ENCODE data around the gene FAM83E.
A peak's percentile ranks its signal among the peaks of the same experiment; 100 is the strongest.
"Not testable (repeated sequence)": the region's sequence is repeated elsewhere in the genome, so short reads cannot be mapped to it uniquely, and the experiment has no call there.

FAM83E gene

GRCh38 chr19:48614436-48615230 lies at the start of gene FAM83E:
FAM83E (minus strand) TSS chr19:48615076; CDS start chr19:48613372, 1,704 bp downstream.
- DNase-seq, result no peak

- DNase-seq, result no peak
Measured at GRCh38 chr19:48664476-48664875, 49.6 kb upstream of the FAM83E start.

GRCh38 chr19:48663667-48664066 lies 48.8 kb upstream of the FAM83E start:
- no peak for DNase-seq

GRCh38 chr19:48661711-48662090 lies 46.8 kb upstream of the FAM83E start:
- no peak for DNase-seq

- DNase-seq, result peak; percentile 78 to 79
Measured at GRCh38 chr19:48660852-48661710, 46.2 kb upstream of the FAM83E start.

GRCh38 chr19:48659768-48660167 lies 44.9 kb upstream of the FAM83E start:
- no peak for DNase-seq

- DNase-seq, result no peak
Measured at GRCh38 chr19:48658483-48658882, 43.6 kb upstream of the FAM83E start.

- not testable (repeated sequence) for DNase-seq
Measured at GRCh38 chr19:48657828-48658227, 43.0 kb upstream of the FAM83E start.

GRCh38 chr19:48656840-48657474 lies 42.1 kb upstream of the FAM83E start:
- DNase-seq, result no peak

GRCh38 chr19:48654299-48655059 lies 39.6 kb upstream of the FAM83E start:
- no peak for DNase-seq

GRCh38 chr19:48651683-48652048 lies 36.8 kb upstream of the FAM83E start:
- DNase-seq, result no peak

GRCh38 chr19:48650974-48651682 lies 36.3 kb upstream of the FAM83E start:
- DNase-seq, result no peak

GRCh38 chr19:48648134-48648533 lies 33.3 kb upstream of the FAM83E start:
- DNase-seq, result no peak

- DNase-seq, result no peak
Measured at GRCh38 chr19:48646722-48647216, 31.9 kb upstream of the FAM83E start.

- DNase-seq, result peak; percentile 86 to 87
Measured at GRCh38 chr19:48646001-48646721, 31.3 kb upstream of the FAM83E start, which contains the start of gene CA11. CA11 (minus strand) TSS chr19:48646187; CDS start chr19:48645632, 555 bp downstream.

- no peak for DNase-seq
Measured at GRCh38 chr19:48645620-48646000, 30.7 kb upstream of the FAM83E start.

GRCh38 chr19:48644839-48645619 lies 30.2 kb upstream of the FAM83E start:
- DNase-seq, result peak; percentile 64 to 69

GRCh38 chr19:48644355-48644754 lies 29.5 kb upstream of the FAM83E start:
- DNase-seq, result no peak

- no peak for DNase-seq
Measured at GRCh38 chr19:48642862-48643261, 28.0 kb upstream of the FAM83E start.

- DNase-seq, result no peak
Measured at GRCh38 chr19:48641850-48642249, 27.0 kb upstream of the FAM83E start.
